Nephron progenitor cell (in vitro differentiated cells): ENCODE data around the gene CFAP251.
"Not testable (repeated sequence)": the region's sequence is repeated elsewhere in the genome, so short reads cannot be mapped to it uniquely, and the experiment has no call there.

ENCODE experiments used
- DNase-seq: peaks from one replicate; pipeline ENCODE4 v3.0.0; 2021
- H3K27ac Mint-ChIP-seq: 2 replicates; pipeline ENCODE4 v1.8.0; 2021; ENCODE audit warnings: mild to moderate bottlenecking, moderate library complexity, mixed read lengths
- H3K27me3 Mint-ChIP-seq: 2 replicates; pipeline ENCODE4 v1.8.0; 2021; ENCODE audit warnings: mild to moderate bottlenecking, low read depth, mixed read lengths; ENCODE audit not compliant: poor library complexity
- H3K36me3 Mint-ChIP-seq: 2 replicates; pipeline ENCODE4 v1.8.0; 2021; ENCODE audit warnings: low read depth, mixed read lengths
- H3K4me1 Mint-ChIP-seq: 2 replicates; pipeline ENCODE4 v1.8.0; 2021; ENCODE audit warnings: mixed read lengths
- H3K4me3 Mint-ChIP-seq: 2 replicates; pipeline ENCODE4 v1.8.0; 2021; ENCODE audit warnings: mild to moderate bottlenecking, moderate library complexity, mixed read lengths
- H3K9me3 Mint-ChIP-seq: 2 replicates; pipeline ENCODE4 v1.8.0; 2021; ENCODE audit warnings: mild to moderate bottlenecking, moderate library complexity, mixed read lengths
- CTCF ChIP-seq: fragments of 200-600 bp; sonication (generic); IDR thresholded peaks from 2 replicates; pipeline ENCODE4 v1.5.0; 2021; ENCODE audit warnings: antibody characterized with exemption

Gene CFAP251, protein sequence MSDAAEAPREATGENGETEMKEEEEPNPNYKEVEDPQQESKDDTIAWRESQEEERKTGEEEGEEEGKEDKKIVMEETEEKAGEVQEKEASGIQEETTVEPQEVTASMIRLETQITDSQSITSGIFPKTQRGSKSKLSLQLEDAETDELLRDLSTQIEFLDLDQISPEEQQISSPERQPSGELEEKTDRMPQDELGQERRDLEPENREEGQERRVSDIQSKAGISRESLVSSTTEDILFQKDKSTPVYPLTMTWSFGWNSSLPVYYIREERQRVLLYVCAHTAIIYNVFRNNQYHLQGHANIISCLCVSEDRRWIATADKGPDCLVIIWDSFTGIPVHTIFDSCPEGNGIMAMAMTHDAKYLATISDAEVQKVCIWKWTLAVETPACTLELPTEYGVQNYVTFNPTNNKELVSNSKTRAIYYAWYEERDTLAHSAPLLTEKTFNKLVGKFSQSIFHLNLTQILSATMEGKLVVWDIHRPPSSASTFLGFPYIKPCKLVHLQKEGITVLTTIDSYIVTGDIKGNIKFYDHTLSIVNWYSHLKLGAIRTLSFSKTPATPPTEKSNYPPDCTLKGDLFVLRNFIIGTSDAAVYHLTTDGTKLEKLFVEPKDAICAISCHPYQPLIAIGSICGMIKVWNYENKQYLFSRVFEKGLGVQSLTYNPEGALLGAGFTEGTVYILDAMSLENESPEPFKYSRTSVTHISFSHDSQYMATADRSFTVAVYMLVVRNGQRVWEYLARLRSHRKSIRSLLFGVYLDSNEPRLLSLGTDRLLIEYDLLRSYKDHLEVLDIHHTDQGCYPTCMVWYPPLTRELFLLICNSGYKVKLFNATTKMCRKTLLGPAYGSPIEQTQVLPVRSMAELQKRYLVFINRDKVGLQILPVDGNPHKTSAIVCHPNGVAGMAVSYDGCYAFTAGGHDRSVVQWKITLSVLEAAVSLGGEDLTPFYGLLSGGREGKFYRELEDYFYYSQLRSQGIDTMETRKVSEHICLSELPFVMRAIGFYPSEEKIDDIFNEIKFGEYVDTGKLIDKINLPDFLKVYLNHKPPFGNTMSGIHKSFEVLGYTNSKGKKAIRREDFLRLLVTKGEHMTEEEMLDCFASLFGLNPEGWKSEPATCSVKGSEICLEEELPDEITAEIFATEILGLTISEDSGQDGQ

GRCh38 chr12:121917950-121918678 is at the start of gene CFAP251:
Gene CFAP251, plus strand, starts transcription at chr12:121918592. Its CDS starts 2,714 bp downstream, at chr12:121921306.
- Mint-ChIP-seq H3K9me3 (no peaks in the 10 kb centered on the region), H3K4me1 (peaks cover 31% of the 10 kb centered on the region), H3K27me3 (peaks cover 7% of the 10 kb centered on the region), H3K36me3 (peaks cover 27% of the 10 kb centered on the region), H3K27ac (peak within 1 kb of the TSS; percentile 79), H3K4me3 (peak within 1 kb of the TSS; percentile 69)
- peak; percentile 60 for TF ChIP-seq CTCF
- peak; percentile 92 for DNase-seq

- not testable (repeated sequence) for H3K36me3 Mint-ChIP-seq, H3K9me3 Mint-ChIP-seq, H3K27me3 Mint-ChIP-seq, H3K27ac Mint-ChIP-seq, DNase-seq, H3K4me1 Mint-ChIP-seq, H3K4me3 Mint-ChIP-seq
Measured at GRCh38 chr12:121869229-121869628, 49.2 kb upstream of the CFAP251 start.

DNA sequence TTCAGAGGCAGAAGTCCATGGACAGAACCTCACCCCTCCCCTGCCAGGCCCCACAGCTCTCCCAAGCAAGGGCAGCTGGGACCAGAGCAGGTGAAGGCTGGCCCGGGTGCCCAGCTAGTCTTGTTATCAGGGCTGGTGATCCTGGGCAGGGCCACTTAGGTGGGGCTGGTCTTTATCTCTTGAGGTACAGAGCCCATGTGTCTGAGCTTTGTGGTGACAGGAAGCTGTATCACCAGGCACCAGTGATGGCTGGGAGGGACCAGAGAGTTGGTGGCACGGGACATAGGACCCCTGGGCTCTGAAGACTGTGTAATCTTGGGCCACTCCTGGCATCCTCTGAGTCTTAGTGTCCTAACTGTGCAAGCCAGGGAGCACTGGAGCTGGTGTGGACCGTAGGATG is 46.9 kb upstream of the CFAP251 start:
- H3K27me3 Mint-ChIP-seq: no peaks in the 10 kb centered on the region
- no peak overlapping the region for H3K4me3 Mint-ChIP-seq
- no peak overlapping the region for H3K27ac Mint-ChIP-seq
- no peak for DNase-seq
- no peaks in the 10 kb centered on the region for H3K9me3 Mint-ChIP-seq
- no peak for TF ChIP-seq CTCF
- H3K4me1 Mint-ChIP-seq: peaks cover 13% of the 10 kb centered on the region
- H3K36me3 Mint-ChIP-seq: no peaks in the 10 kb centered on the region

DNA sequence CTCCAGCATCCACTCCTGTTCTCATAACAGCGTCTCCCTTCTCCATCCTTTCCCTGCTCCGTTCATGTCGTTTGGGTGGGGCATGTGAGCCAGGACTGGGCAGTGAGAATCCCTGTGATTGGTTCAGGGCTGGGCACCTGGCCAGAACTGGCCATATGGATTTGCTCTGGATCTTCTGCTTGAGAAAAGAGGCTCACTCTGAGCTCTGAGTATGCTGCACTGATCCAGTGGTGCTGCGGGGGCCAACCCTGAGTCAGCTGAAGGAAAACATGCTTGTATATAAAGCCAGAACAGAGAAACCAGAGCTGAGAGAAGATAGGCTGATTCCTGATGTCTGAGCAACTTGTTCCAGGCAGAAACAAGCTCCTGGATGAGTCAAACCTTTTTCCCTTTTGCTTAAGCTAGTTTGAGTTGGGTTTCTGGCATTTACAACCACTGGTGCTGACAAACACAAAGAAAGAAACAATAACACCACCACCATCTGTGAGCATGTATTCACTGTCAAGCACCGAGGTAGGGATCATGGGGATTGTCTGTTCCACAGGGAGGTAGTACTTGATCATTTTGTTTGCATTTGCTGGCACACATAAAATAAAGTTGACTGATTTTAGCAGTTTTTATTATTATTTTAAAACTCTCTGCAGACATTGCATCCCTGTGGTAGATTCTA is 45.7 kb upstream of the CFAP251 start:
- no peak for DNase-seq
- peak overlapping the region; percentile 93 for H3K27ac Mint-ChIP-seq
- H3K9me3 Mint-ChIP-seq: no peaks in the 10 kb centered on the region

DNA sequence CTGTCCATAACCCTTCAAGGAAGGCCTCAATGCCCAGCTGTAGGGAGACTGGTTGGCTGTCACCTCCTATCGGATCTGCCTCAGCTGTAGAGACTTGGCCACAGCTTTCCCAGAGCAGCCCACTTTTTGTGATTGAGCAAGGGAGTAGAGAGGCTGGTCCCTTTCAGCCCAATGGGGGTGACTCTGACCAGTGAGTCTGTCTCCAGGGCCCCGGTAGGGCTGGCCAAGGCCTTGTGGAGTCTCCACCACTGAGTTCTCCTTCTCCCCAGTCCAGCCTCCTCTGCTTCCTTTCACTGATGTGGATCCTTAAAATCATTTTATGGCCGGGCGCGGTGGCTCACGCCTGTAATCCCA is 45.2 kb upstream of the CFAP251 start:
- no peak overlapping the region for H3K27ac Mint-ChIP-seq
- H3K4me1 Mint-ChIP-seq: peaks cover 16% of the 10 kb centered on the region
- no peak for DNase-seq
- H3K36me3 Mint-ChIP-seq: no peaks in the 10 kb centered on the region
- H3K4me3 Mint-ChIP-seq: no peak overlapping the region
- peaks cover 4% of the 10 kb centered on the region for H3K27me3 Mint-ChIP-seq
- TF ChIP-seq CTCF: no peak
- H3K9me3 Mint-ChIP-seq: no peaks in the 10 kb centered on the region

More for the DNA sequence above, 45.7 kb upstream of the CFAP251 start:
- Mint-ChIP-seq H3K36me3 (no peaks in the 10 kb centered on the region), H3K27me3 (peaks cover under 1% of the 10 kb centered on the region), H3K4me1 (peaks cover 16% of the 10 kb centered on the region), H3K4me3 (no peak overlapping the region)
- no peak for TF ChIP-seq CTCF
